ENCODE data around the gene CCDC97. TPM values are rescaled to one million over a fixed set of nuclear protein-coding genes. Genes with fewer than 3 reads are reported as not detected.

The CCDC97 gene
- total RNA-seq, 1 experiment from 2014 or later, result 31.4 TPM

DNA sequence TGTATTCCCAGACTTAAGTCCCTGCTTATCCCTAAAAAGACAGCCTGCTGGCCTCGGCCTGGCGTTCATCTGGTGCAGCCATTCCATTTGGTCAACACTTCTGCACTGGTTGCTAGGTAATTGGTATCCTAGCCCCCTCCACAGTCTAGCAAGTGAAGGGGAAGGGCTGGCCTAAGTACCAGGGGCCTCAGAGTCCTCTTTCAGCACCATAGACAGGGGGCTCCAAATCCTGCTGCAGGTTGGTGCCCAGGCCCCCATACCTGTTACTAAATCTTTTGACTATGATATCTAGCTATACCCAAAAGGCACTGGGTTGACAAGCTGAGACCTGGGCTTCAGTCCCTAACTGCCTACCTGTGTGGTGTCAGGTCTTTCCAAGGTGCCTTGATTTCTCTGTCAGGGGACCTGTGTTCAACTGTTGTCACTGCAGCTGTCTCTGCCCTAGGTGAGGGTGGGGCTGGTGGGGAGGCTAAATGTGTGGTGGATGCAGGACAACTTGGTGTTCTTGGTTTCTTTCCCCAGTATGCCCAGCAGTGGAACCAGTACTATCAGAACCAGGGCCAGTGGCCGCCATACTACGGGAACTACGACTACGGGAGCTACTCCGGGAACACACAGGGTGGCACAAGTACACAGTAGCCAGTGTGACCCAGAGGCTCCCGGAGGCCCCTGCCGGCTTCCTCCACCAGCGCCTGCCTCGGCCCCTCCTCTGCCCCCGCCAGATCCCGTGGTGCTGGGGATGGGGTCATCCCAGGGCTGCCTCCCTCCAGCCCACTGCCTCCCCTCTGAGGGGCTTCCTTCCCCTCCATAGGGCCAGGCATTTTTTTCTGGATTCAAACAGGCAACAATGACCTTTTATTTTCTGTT lies 3.8 kb upstream of the CCDC97 start:
- POLR2A ChIA-PET, result no interaction called here
- peaks cover 56% of the 10 kb centered on the region for H3K36me3 Mint-ChIP-seq
- H3K4me1 Mint-ChIP-seq, result peaks cover 18% of the 10 kb centered on the region
- no peak overlapping the region for H3K27ac Mint-ChIP-seq
- no peaks in the 10 kb centered on the region for H3K27me3 Mint-ChIP-seq (ENCODE audit: low read depth)
- no peak overlapping the region for H3K4me3 Mint-ChIP-seq
- ATAC-seq, result no peak
- H3K9me3 Mint-ChIP-seq, result no peaks in the 10 kb centered on the region
- CTCF ChIA-PET, result interaction anchor here (0.7 kb wide), 1 partner anchor 58 kb away, joined by 3 read pairs; no protein-coding TSS in a partner anchor
- DNase-seq (ENCODE audit: low spot score), result no peak
- TF ChIP-seq ZNF232 (CRISPR knock-in tag; IDR thresholded peaks at IDR 0.05) (no peak), IRF1 (CRISPR knock-in tag; IDR thresholded peaks at IDR 0.05) (no peak), ZNF121 (CRISPR knock-in tag; IDR thresholded peaks at IDR 0.05) (no peak), ZNF532 (CRISPR knock-in tag; IDR thresholded peaks at IDR 0.05; ENCODE audit: borderline replicate concordance) (no peak), PRRX2 (CRISPR knock-in tag; IDR thresholded peaks at IDR 0.05) (no peak)

DNA sequence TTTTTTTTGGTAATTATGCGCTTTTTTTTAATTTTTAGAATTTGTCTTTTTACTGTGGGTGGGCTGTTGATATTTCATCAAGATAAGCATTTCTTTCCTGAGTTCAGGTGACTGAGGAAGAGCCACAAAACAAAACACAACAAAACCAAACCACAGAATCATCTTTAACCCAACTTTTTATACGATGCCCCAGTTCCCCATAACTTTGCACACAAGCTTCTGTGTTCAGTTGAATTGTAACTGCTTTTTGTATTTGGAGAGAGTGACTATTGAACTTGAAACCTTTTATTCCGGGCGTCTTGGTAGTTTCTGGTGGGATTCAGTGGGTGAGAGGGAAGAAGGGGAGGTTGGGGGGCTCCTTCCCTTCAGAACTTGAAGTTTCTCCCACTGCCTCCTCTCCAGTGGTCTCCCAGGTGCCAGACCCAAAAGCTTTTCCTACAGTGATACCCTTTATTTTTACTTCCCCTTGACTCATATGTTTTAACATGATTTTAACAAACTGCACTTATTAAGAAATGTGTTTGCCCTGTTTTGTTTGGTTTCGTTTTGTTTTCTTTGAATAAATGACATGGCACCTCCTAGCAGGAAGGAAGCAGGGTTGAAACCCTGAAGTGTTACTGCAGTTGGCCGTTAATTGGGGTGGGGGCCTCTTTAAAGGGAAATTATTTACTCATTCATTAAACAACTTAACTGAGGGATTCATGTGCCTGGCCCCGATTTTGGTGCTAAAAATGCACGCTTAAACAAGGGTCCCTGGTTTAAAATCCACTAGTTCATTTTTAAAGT lies 2.7 kb upstream of the CCDC97 start:
- ChIA-PET POLR2A (no interaction called here), CTCF (interaction anchor here (0.9 to 2.8 kb wide), 7 partner anchors 15 to 103 kb away, joined by 4 to 26 read pairs (median 9); partner anchors contain the start of gene HNRNPUL1)
- no peak for TF ChIP-seq ZNF317 (CRISPR knock-in tag; IDR thresholded peaks at IDR 0.05; ENCODE audit: borderline replicate concordance, low read depth)
- no peak for TF ChIP-seq GRHL2 (CRISPR knock-in tag; IDR thresholded peaks at IDR 0.05; ENCODE audit: insufficient replicate concordance, severe bottlenecking)
- no peak for TF ChIP-seq SP1 (CRISPR knock-in tag; conservative IDR thresholded peaks at IDR 0.05)
- TF ChIP-seq CREM (CRISPR knock-in tag; IDR thresholded peaks at IDR 0.05), result no peak
- no peak for TF ChIP-seq MXD4 (CRISPR knock-in tag; IDR thresholded peaks at IDR 0.05; ENCODE audit: borderline replicate concordance)
- no peak for TF ChIP-seq EMX1 (CRISPR knock-in tag; IDR thresholded peaks at IDR 0.05)
- no peak for TF ChIP-seq SMAD4 (CRISPR knock-in tag; IDR thresholded peaks at IDR 0.05)
- no peak for TF ChIP-seq FOXP1 (CRISPR knock-in tag; IDR thresholded peaks at IDR 0.05; ENCODE audit: borderline replicate concordance)
- TF ChIP-seq STAT6 (CRISPR knock-in tag; conservative IDR thresholded peaks at IDR 0.05; ENCODE audit: low read depth), result no peak
- TF ChIP-seq TCF7 (CRISPR knock-in tag; IDR thresholded peaks at IDR 0.05; ENCODE audit: low read depth), result no peak
- no peak for TF ChIP-seq MYBL2 (CRISPR knock-in tag; IDR thresholded peaks at IDR 0.05)
- TF ChIP-seq ETV6 (CRISPR knock-in tag; IDR thresholded peaks at IDR 0.05), result no peak
- TF ChIP-seq TP53 (CRISPR knock-in tag; IDR thresholded peaks at IDR 0.05), result no peak
- no peak for TF ChIP-seq ZBTB43 (CRISPR knock-in tag; IDR thresholded peaks at IDR 0.05)
- TF ChIP-seq GTF2I (CRISPR knock-in tag; conservative IDR thresholded peaks at IDR 0.05), result no peak

More for the DNA sequence above, 2.7 kb upstream of the CCDC97 start:
- DNase-seq (ENCODE audit: low spot score) (no peak), ATAC-seq (no peak)
- Mint-ChIP-seq H3K27me3 (ENCODE audit: low read depth) (no peaks in the 10 kb centered on the region), H3K9me3 (no peaks in the 10 kb centered on the region), H3K27ac (peak overlapping the region; percentile 76), H3K36me3 (peaks cover 48% of the 10 kb centered on the region), H3K4me1 (peaks cover 21% of the 10 kb centered on the region), H3K4me3 (no peak overlapping the region)
